ENCODE measurements around the gene ZC3H8.

ZC3H8 gene

DNA sequence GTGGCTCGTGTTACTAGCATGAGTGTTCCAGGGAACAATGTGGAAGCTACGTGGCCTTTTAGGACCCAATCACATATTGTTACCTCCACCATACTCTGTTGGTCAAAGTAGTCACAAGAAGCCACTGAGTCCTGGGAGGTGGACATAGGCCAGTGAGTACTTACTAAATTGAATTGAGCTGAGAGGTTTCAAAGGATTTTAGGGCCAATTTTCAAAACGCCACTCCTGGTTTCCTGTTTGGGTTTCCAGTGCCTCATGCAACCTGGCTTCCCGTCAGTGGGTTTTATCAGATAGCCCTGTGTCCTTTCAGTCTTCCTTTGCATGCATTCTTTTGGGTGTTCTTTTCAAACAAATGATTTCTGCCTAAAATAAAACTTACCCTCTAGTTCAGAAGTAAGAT, 60.4 kb downstream of the ZC3H8 start:
- no peak overlapping the region for H2AK5ac ChIP-seq (ENCODE audit: low read depth, low read length)
- no peak overlapping the region for H4K8ac ChIP-seq (ENCODE audit: low read depth, low read length)
- H3K4me3 ChIP-seq (ENCODE audit: low read length in 2 of 2), result no peak overlapping the region
- no peaks in the 10 kb centered on the region for H3K4me1 ChIP-seq (ENCODE audit: control insufficient read depth in 2 of 2, insufficient read depth in 1 of 2, low read depth in 1 of 2, low read length in 2 of 2)
- H2AFZ ChIP-seq (ENCODE audit: low read length), result no peak overlapping the region
- no CpG with 5 or more reads among the region's 4 CpGs for WGBS, 2 donors (ENCODE audit: extremely low coverage in 2 of 2, insufficient read length in 2 of 2, insufficient replicate concordance in 1 of 2)
- H3K4ac ChIP-seq (ENCODE audit: low read length), result no peak overlapping the region
- no peak overlapping the region for H4K91ac ChIP-seq (ENCODE audit: low read depth, low read length, poor library complexity)
- H2BK5ac ChIP-seq (ENCODE audit: low read length), result no peak overlapping the region
- no peak overlapping the region for H3K4me2 ChIP-seq (ENCODE audit: insufficient read depth, low read length, poor library complexity, severe bottlenecking)
- no peak overlapping the region for H3K23ac ChIP-seq (ENCODE audit: low read depth, low read length, poor library complexity)
- H3K79me1 ChIP-seq (ENCODE audit: low read depth, low read length), result no peaks in the 10 kb centered on the region
- DNase-seq (ENCODE audit: low spot score), result no peak
- H3K9me3 ChIP-seq (replicated peaks in 1 of 2; ENCODE audit: control insufficient read depth in 2 of 2, insufficient read depth in 1 of 2, low read depth in 1 of 2, low read length in 2 of 2), result no peaks in the 10 kb centered on the region
- no peak overlapping the region for H3K27ac ChIP-seq (replicated peaks; ENCODE audit: low read length)
- no peak overlapping the region for H2BK15ac ChIP-seq (ENCODE audit: low read length)
- H3K9ac ChIP-seq (ENCODE audit: low read depth, low read length, poor library complexity), result no peak overlapping the region
- no peak overlapping the region for H3K14ac ChIP-seq (ENCODE audit: low read length)
- H3K18ac ChIP-seq (ENCODE audit: low read length), result no peak overlapping the region
- H2BK120ac ChIP-seq (ENCODE audit: low read depth, low read length), result no peak overlapping the region
- no peaks in the 10 kb centered on the region for H3K36me3 ChIP-seq (replicated peaks in 1 of 2; ENCODE audit: control insufficient read depth in 2 of 2, insufficient read depth in 2 of 2, low read length in 2 of 2)
- H2BK12ac ChIP-seq (ENCODE audit: low read length), result no peak overlapping the region
- H3K27me3 ChIP-seq (ENCODE audit: control insufficient read depth in 3 of 3, insufficient read depth in 3 of 3, low read depth in 1 of 3, low read length in 3 of 3), result no peaks in the 10 kb centered on the region

DNA sequence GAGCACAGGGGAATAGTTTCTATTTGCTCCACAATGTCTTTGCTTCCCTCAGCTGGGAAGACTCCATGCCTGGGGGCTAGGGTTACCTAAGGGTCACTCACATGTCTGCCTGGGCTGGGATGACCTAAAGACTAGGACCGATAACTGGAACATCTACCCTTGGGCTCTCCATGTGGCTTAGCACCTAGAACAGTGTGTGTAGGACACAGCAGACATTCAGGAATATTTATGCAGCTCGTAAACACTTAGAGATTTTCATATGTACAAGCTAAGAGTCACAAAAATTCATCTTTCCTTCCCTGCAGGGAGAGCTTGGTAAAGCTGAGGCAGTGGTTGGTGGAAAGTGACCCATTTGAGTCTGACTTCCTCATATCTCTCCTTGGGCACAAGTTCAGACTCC, 60.8 kb downstream of the ZC3H8 start:
- no peak overlapping the region for H3K14ac ChIP-seq (ENCODE audit: low read length)
- no peak overlapping the region for H2BK5ac ChIP-seq (ENCODE audit: low read length)
- no peak overlapping the region for H3K4ac ChIP-seq (ENCODE audit: low read length)
- H3K4me2 ChIP-seq (ENCODE audit: insufficient read depth, low read length, poor library complexity, severe bottlenecking), result no peak overlapping the region
- no peak overlapping the region for H4K8ac ChIP-seq (ENCODE audit: low read depth, low read length)
- H3K27me3 ChIP-seq (ENCODE audit: control insufficient read depth in 3 of 3, insufficient read depth in 3 of 3, low read depth in 1 of 3, low read length in 3 of 3), result no peaks in the 10 kb centered on the region
- DNase-seq (ENCODE audit: low spot score), result no peak
- H3K27ac ChIP-seq (replicated peaks; ENCODE audit: low read length), result no peak overlapping the region
- WGBS, 2 donors (ENCODE audit: extremely low coverage in 2 of 2, insufficient read length in 2 of 2, insufficient replicate concordance in 1 of 2), result no CpG with 5 or more reads among the region's 2 CpGs
- no peak overlapping the region for H2AFZ ChIP-seq (ENCODE audit: low read length)
- H4K91ac ChIP-seq (ENCODE audit: low read depth, low read length, poor library complexity), result no peak overlapping the region
- H3K9me3 ChIP-seq (replicated peaks in 1 of 2; ENCODE audit: control insufficient read depth in 2 of 2, insufficient read depth in 1 of 2, low read depth in 1 of 2, low read length in 2 of 2), result no peaks in the 10 kb centered on the region
- no peak overlapping the region for H2AK5ac ChIP-seq (ENCODE audit: low read depth, low read length)
- no peaks in the 10 kb centered on the region for H3K4me1 ChIP-seq (ENCODE audit: control insufficient read depth in 2 of 2, insufficient read depth in 1 of 2, low read depth in 1 of 2, low read length in 2 of 2)
- no peak overlapping the region for H2BK12ac ChIP-seq (ENCODE audit: low read length)
- no peak overlapping the region for H3K23ac ChIP-seq (ENCODE audit: low read depth, low read length, poor library complexity)
- no peak overlapping the region for H3K4me3 ChIP-seq (ENCODE audit: low read length in 2 of 2)
- H3K9ac ChIP-seq (ENCODE audit: low read depth, low read length, poor library complexity), result no peak overlapping the region
- no peaks in the 10 kb centered on the region for H3K79me1 ChIP-seq (ENCODE audit: low read depth, low read length)
- no peak overlapping the region for H2BK120ac ChIP-seq (ENCODE audit: low read depth, low read length)
- no peak overlapping the region for H3K18ac ChIP-seq (ENCODE audit: low read length)
- no peaks in the 10 kb centered on the region for H3K36me3 ChIP-seq (replicated peaks in 1 of 2; ENCODE audit: control insufficient read depth in 2 of 2, insufficient read depth in 2 of 2, low read length in 2 of 2)
- no peak overlapping the region for H2BK15ac ChIP-seq (ENCODE audit: low read length)

DNA sequence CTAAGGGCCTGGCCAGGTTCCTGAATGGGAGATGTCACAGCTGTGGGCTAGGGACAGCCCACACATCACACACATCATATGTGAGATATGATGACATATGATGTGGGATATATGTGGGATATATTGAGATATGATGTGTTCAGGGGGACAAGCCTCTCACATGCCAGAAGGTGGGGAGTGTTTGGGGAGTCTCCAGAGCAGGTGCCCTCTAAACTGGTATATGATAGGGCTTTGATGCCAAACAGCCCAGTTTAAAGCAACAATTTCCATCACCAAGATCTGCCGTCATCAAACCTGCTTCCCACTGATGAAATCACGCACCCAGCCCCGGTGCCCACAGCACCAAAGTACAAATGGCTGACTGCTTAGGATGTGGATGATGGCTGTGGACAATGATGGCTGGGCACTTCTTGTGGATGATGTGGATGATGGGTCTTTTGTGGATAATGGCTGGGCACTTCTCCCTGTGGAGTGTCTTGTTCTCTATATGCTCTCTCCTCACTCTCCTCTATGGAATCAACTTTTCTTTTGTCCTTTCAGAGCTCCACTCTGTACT, 65.8 kb downstream of the ZC3H8 start:
- Histone ChIP-seq H2BK15ac (ENCODE audit: low read length) (no peak overlapping the region), H3K4me3 (ENCODE audit: low read length in 2 of 2) (no peak overlapping the region), H2BK5ac (ENCODE audit: low read length) (no peak overlapping the region), H2AK5ac (ENCODE audit: low read depth, low read length) (no peak overlapping the region), H3K23ac (ENCODE audit: low read depth, low read length, poor library complexity) (no peak overlapping the region), H3K27ac (replicated peaks; ENCODE audit: low read length) (no peak overlapping the region), H3K4me1 (ENCODE audit: control insufficient read depth in 2 of 2, insufficient read depth in 1 of 2, low read depth in 1 of 2, low read length in 2 of 2) (no peaks in the 10 kb centered on the region), H3K9ac (ENCODE audit: low read depth, low read length, poor library complexity) (no peak overlapping the region), H3K27me3 (ENCODE audit: control insufficient read depth in 3 of 3, insufficient read depth in 3 of 3, low read depth in 1 of 3, low read length in 3 of 3) (no peaks in the 10 kb centered on the region), H3K9me3 (replicated peaks in 1 of 2; ENCODE audit: control insufficient read depth in 2 of 2, insufficient read depth in 1 of 2, low read depth in 1 of 2, low read length in 2 of 2) (peaks cover 0 to 3% of the 10 kb centered on the region in 2 donors), H3K4me2 (ENCODE audit: insufficient read depth, low read length, poor library complexity, severe bottlenecking) (no peak overlapping the region), H3K14ac (ENCODE audit: low read length) (no peak overlapping the region), H2BK12ac (ENCODE audit: low read length) (no peak overlapping the region), H2AFZ (ENCODE audit: low read length) (no peak overlapping the region), H3K4ac (ENCODE audit: low read length) (no peak overlapping the region), H4K91ac (ENCODE audit: low read depth, low read length, poor library complexity) (no peak overlapping the region), H2BK120ac (ENCODE audit: low read depth, low read length) (no peak overlapping the region), H4K8ac (ENCODE audit: low read depth, low read length) (no peak overlapping the region), H3K36me3 (replicated peaks in 1 of 2; ENCODE audit: control insufficient read depth in 2 of 2, insufficient read depth in 2 of 2, low read length in 2 of 2) (peaks cover 0 to 11% of the 10 kb centered on the region in 2 donors), H3K18ac (ENCODE audit: low read length) (no peak overlapping the region), H3K79me1 (ENCODE audit: low read depth, low read length) (no peaks in the 10 kb centered on the region)
- WGBS, 2 donors (ENCODE audit: extremely low coverage in 2 of 2, insufficient read length in 2 of 2, insufficient replicate concordance in 1 of 2), result no CpG with 5 or more reads among the region's 3 CpGs
- no peak for DNase-seq (ENCODE audit: low spot score)

DNA sequence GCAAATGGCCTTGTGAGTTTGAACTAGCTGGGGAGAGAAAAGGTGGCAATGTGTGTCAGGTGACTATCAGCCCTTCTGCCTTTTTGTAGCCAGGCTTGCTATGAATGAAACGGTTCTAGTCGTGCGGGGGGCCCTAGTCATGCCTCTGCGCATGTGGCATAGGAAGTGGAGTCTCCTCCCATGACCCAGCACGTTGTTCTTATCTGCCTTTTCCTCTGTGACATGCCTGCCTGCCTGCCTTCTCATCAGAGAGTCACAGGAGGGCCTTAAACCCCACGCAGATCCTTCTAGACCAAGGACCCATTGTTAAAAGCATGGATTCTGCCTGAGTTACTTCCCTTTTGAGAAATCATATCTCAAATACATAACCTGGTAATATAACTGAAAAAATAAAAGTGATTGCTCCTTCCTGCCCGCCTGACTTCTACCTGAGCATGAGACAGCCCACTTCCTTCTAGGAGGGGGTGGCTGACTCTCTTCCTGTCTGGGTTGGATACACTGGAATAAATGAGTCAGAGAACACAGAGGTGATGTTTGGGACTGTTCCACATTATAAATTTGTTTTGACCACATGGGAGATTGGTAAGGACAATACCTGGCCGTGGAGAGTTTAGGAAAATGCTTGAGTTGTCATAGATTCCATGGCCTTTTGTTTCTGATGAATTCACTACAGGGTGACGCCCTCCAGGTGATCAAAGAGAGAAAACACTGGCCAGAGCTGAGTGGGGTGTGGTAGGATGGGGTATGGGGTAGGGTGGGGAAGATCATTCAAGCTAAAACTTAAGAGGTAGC, 66.8 kb downstream of the ZC3H8 start:
- H3K4me2 ChIP-seq (ENCODE audit: insufficient read depth, low read length, poor library complexity, severe bottlenecking), result no peak overlapping the region
- H3K18ac ChIP-seq (ENCODE audit: low read length), result no peak overlapping the region
- no peak overlapping the region for H3K14ac ChIP-seq (ENCODE audit: low read length)
- no peak overlapping the region for H2AK5ac ChIP-seq (ENCODE audit: low read depth, low read length)
- peaks cover 0 to 3% of the 10 kb centered on the region in 2 donors for H3K9me3 ChIP-seq (replicated peaks in 1 of 2; ENCODE audit: control insufficient read depth in 2 of 2, insufficient read depth in 1 of 2, low read depth in 1 of 2, low read length in 2 of 2)
- no peak overlapping the region for H2BK5ac ChIP-seq (ENCODE audit: low read length)
- no peak overlapping the region for H3K23ac ChIP-seq (ENCODE audit: low read depth, low read length, poor library complexity)
- no peaks in the 10 kb centered on the region for H3K27me3 ChIP-seq (ENCODE audit: control insufficient read depth in 3 of 3, insufficient read depth in 3 of 3, low read depth in 1 of 3, low read length in 3 of 3)
- no peak overlapping the region for H2BK120ac ChIP-seq (ENCODE audit: low read depth, low read length)
- peaks cover 0 to 11% of the 10 kb centered on the region in 2 donors for H3K36me3 ChIP-seq (replicated peaks in 1 of 2; ENCODE audit: control insufficient read depth in 2 of 2, insufficient read depth in 2 of 2, low read length in 2 of 2)
- H3K4ac ChIP-seq (ENCODE audit: low read length), result no peak overlapping the region
- no peak for DNase-seq (ENCODE audit: low spot score)
- H3K27ac ChIP-seq (replicated peaks; ENCODE audit: low read length), result no peak overlapping the region
- H3K4me1 ChIP-seq (ENCODE audit: control insufficient read depth in 2 of 2, insufficient read depth in 1 of 2, low read depth in 1 of 2, low read length in 2 of 2), result peaks cover 0 to 7% of the 10 kb centered on the region in 2 donors
- no peaks in the 10 kb centered on the region for H3K79me1 ChIP-seq (ENCODE audit: low read depth, low read length)
- H4K91ac ChIP-seq (ENCODE audit: low read depth, low read length, poor library complexity), result no peak overlapping the region
- H2BK15ac ChIP-seq (ENCODE audit: low read length), result no peak overlapping the region
- no peak overlapping the region for H3K4me3 ChIP-seq (ENCODE audit: low read length in 2 of 2)
- H3K9ac ChIP-seq (ENCODE audit: low read depth, low read length, poor library complexity), result no peak overlapping the region
- H4K8ac ChIP-seq (ENCODE audit: low read depth, low read length), result no peak overlapping the region
- no peak overlapping the region for H2AFZ ChIP-seq (ENCODE audit: low read length)
- no peak overlapping the region for H2BK12ac ChIP-seq (ENCODE audit: low read length)
- no CpG with 5 or more reads among the region's 9 CpGs for WGBS, 2 donors (ENCODE audit: extremely low coverage in 2 of 2, insufficient read length in 2 of 2, insufficient replicate concordance in 1 of 2)

Measured in neuronal stem cell (in vitro differentiated cells).